CD1c-positive myeloid dendritic cell (primary cell): ENCODE measurements around the gene S100A8.
"Not testable (repeated sequence)": the region's sequence is repeated elsewhere in the genome, so short reads cannot be mapped to it uniquely, and the experiment has no call there.

Experiments
- DNase-seq: peaks from one replicate; pipeline ENCODE4 v3.0.0-alpha.2; 2016; ENCODE audit errors: extremely low spot score

Gene S100A8

DNA sequence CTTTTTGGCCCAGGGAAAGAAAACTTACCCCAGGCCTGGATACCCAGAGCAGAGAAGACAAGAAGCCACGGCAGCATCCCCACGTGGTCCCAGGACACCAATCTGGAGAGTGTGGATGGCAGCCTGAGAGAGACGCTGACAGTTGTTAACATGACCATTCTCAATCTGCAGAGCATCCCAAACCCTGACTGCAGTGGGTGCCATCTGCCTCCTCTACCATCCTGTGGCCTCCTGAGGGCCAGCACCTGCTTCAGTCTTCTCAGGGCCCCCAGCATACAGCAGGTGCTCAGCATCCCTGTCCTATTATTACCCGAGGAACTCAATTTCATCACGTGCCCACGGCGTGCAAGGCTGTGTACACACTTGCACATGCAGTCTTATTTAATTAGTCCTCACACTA, 43.0 kb downstream of the S100A8 start:
- DNase-seq = no peak

DNA sequence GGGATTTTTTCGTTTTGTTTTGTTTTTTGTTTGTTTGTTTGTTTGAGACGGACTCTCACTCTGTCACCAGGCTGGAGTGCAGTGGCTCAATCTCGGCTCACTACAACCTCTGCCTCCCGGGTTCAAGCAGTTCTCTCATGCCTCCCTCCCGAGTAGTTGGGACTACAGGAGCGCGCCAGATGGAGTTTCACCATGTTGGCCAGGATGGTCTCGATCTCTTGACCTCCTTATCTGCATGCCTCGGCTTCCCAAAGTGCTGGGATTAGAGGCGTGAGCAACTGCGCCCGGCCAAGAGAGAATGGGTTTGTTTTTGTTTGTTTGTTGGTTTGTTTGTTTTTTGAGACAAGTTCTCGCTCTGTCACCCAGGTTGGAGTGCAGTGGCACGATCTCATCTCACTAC, 43.8 kb downstream of the S100A8 start:
- DNase-seq = not testable (repeated sequence)

DNA sequence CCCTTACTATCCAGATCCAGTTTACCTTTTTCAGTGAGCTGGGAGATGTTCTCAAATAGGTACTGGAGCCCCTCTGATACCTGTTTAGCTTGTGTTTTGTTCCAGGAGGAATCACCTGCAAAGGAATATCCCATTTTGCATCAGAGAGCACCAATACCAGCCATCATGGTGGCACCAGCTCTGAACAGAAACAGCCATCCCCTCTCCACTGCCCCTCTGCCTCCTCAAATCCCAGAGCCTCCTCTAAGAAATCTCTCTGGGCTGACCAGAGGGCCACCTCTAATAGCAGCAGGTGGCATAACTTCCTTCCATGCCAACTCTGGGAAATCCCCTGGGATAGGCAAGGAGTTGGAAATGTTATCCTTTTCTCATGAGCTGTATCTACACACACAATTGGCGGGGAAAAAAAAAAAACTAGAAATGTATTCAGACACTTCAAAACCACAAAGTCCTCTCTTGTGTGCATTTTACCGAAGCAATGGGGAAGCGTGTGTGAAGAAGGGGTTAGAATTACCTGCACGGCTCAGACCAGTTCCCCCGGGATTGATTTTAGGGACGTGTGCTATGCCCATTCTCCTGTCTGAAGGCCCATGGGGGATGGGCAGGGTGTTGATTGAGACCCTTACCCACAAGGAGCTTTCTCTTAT, 44.7 kb downstream of the S100A8 start:
- no peak for DNase-seq

DNA sequence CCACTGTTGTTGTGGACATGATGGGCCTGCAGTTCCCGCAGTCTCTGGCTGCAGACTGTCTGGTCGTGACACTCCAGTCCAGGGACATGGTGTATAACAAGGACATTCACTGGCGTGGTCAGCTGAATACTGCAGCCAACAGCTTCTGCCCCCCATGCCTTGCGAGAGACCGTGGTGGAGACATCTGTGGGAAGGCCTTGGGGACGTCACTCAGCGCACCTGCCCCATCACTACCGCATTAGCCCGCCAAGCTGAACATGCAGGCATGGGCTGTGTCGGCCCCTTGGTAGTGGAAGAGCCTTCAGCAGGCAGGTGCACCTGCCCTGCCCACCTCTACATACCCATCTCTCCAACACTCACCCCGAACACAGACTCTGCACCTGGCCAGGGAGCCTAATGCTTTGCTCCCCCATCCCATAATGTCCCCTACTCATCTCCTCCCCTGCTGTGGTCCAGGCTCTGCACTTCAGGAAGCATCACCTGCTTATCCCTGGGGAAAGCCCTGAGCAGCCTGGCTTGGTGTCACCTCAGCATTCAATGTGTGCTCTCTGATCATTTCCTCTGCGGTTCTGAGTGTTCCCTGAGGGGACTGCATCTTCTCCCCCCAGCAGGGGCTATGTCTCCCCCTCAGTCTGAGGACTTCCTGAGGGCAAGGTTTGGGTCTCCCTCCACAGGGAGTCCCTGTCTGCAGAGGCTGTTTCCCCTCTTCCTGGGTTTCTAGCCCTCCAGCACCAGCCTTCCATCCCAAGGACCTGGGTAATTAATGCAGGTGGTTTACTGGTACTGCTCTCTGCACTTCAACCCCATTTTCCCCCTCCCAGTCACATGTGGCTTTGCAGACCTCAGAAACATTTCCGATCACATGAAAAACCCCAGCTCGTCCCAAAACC, 45.4 kb downstream of the S100A8 start:
- DNase-seq = no peak

DNA sequence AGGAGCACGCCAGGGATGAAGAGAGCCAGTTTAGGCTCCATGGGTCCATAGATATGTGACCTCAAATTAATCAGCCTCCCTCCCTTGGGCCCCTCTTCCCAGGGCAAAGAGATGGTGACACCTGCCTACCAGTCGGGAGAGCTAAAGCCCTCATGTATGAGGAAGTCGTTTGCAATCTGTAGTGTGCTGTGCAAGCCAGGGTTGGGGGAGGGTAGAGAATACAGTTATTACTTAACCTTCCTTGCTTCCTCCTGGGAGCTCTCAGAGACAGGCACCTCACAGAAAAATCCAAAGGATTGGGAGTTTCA, 46.2 kb downstream of the S100A8 start:
- peak; percentile 44 for DNase-seq

DNA sequence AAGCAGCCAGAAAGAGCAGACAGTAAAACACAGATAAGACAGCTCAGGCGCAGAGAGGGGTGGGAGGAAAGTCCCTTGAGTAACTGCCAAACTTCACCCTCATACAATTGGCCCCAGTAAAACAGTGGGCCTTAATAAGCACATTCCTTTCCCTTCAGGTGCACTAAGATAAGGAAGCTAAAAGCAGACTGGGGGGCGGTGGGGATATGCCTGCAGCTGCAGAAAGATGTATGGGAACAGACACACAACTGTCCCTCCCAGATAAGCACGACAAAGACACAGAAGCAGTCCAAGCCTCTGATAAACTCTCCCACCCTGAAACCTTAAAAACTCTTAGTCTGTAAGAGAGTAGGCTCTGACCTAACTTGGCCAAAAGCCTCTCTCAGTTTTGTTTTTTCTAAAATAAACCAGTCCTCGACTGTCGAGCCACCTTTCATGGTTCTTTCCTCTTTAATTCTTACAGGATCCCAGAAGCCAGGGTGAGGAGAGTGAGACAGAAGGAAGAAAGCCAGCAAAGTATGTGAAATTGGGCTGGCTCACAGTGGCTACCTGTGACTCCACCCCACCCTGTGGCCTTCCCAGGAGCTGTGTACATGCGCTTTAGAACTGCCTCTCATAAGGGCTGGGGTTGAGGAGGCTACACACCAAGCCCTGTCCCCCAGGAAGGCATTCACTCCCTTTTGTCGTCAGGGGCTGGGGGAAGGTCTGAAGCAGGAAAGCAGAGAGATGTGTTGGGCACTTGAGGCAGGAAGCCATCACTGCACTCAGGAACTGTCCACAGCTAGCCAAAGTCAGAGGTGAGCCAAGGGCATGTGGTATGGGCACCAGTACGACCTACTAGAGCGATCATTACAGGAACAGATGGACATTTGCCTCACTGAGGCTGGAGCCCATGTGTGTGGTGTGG, 46.8 kb downstream of the S100A8 start:
- DNase-seq = no peak

DNA sequence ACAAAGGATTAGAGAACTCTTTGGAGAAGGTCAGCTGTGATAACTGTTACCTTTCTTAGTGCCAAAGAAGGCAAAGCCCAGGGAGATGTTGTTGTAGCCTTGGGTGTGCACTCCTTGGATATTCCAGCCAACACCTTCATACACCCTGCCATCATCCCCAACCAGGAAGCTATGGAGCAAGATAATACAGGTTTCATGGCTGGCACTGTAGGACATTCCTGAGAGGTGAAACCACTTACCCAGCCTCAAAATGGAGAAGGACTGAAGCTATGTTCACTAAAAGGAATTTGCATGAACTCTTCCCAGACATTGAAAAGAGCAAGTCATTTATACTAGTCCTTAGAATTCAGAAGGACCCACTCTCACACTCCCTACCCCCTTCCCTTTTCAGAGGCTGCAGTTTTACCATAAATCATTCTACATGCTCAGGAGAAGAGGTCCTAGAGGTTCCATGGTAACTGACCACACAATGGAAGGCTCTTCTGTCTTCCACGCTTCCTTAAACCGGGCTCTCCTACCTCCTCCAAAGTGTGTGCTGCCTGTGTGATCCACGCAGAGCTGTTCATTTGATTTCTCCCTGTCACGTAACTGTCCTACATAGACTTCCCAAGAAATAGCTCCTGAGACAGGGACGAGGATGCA, 47.7 kb downstream of the S100A8 start:
- DNase-seq = no peak

DNA sequence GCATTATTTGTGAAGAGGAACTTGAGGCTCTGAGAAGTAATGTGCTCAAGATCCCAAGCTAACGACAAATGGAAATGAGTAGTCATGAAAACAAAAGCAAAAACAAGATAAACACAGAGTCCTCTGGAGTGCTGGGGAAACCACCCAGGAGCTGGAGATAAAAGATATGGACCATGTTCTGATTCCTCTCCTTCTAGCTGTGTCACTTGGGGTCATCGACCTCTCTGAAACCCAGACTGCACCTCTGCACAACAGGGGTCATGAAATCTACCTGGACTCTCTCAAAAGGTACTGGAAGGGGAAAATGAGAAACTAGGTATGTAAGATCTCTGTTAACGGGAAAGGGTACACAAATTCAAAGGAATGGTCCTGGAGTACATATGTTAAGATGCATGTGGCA, 48.7 kb downstream of the S100A8 start:
- DNase-seq = no peak

DNA sequence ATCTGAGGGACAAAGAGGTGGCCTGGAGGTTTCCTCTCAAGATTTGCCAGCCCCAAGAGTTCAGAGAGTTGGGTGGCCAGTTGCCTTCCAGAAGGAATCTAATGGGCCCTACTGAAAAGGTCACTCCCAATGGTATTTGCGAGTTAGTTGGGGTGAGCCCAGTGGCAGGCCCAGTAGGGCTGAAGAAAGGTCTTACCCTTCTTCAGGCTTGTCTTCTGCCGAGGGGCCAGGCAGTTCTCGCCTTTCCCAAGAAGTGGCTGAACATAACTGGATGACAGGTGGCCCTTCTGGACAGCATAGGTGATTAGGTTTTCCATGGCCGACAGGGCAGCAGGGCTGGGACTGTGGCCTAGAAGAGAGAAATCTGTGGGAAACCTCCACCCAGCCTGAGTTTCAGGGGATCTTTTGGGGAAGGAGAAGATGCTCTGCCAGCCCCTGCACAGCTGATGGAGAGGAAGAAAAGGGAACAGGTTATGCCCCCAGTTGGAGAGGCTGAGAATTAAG, 49.4 kb downstream of the S100A8 start:
- no peak for DNase-seq

DNA sequence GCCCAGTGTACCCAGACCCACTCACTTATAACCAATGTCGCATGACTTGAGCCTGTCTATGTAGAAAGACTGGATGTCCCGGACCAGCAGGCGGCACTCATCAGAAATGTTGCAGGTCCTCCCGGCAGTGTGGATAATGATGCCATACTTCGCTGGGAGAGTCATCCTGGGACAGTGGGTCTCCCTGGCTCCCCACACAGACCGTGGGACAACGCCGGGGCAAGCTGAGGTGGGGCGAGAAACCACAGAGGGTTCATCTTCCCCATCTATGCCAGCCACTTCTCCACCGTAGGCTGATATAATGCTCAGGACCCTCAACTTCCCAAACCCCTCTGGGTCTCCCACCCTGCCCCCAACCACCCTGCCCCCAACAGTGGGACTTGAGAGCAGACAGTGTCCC, 50.5 kb downstream of the S100A8 start:
- DNase-seq = no peak
